NCI-H345 treated with DMSO at 0.1 percent for 48 hours (cell line): ENCODE results near the gene CHRD.

Experiments used
- DNase-seq: peaks from one replicate; lab custom pipeline; 2025; ENCODE audit not compliant: unreplicated experiment; lab: John Stamatoyannopoulos, UW

The CHRD gene

GRCh38 chr3:184346480-184347190 is 33.2 kb upstream of the CHRD start:
- DNase-seq: no peak

- no peak for DNase-seq
Measured at GRCh38 chr3:184347321-184348056, 32.4 kb upstream of the CHRD start.

GRCh38 chr3:184348057-184348382 is 31.8 kb upstream of the CHRD start:
- DNase-seq: no peak

DNA sequence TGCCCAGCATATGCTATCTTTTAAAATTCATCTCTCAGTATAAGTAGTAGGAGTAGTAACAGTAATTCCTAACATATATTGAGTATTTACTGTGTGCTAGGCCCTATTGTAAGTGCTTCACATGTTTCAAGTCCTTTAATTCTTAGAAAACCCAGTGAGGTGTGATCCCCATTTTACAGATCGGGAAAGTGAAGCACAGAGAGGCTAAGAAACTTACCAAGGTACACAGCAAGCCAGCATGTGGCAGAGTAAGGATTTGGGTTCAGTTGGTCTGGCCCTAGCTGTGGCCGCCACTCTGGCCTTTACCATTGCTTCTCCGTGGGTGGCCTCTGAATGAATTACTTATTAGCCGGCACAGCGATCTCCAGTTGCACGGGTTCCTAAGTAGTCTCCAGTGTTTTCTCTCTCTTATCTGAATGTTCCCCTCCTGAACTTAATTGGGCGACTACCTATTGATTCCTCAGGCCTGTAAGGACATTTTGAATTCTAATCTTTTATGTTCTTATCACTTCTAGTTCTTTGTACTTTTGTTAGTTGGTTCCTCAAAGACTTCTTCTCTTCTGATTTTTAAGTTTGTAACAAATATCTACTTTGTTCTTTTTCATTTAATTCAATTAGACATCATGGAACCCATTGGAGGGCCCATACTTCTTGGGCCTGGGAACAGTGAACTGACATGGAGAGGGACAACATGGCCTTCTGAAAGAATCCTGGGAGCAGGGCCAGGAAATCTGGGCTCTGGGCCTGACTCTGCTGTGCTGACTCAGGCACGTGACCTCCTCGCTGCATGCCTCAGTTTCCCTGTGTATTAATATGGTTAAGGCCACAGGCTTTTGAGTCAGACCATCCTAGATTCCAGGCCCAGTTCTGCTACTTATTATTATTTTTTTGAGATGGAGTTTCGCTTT is 30.0 kb upstream of the CHRD start:
- DNase-seq: no peak

- no peak for DNase-seq
Measured at GRCh38 chr3:184350618-184351017, 29.2 kb upstream of the CHRD start.

DNA sequence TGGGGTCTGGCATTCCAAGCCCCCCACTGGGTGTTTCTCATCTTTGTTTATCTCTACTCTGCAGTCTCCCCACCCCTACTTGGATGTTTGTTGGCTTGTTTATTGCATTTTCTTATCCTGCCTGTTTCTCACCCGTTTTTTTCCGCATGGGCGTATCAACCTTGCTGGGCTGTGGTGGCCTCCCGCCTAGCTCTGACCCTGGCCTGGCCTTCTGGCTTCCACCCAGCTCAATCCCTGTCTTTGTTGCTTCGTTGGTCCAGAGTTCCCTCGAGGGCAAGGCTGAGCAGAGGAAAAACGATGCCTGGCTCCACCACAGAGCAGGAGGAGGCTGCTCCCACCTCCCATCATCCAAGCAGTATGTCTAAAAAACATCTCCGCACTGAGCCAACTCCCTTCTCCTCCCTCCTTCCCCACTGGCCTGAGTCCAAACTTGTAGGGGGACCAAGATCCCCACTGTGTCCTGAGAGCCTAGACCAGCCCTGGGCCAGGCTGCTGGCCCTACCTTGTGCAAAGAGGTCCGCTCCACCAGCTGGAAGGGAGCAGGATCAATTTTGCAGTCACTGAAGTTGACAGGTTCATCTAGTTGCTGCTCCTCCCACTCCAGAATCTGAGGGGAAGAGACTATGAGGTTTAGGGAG is 28.2 kb upstream of the CHRD start:
- no peak for DNase-seq

GRCh38 chr3:184352149-184352785 is 27.6 kb upstream of the CHRD start:
- DNase-seq: no peak

DNA sequence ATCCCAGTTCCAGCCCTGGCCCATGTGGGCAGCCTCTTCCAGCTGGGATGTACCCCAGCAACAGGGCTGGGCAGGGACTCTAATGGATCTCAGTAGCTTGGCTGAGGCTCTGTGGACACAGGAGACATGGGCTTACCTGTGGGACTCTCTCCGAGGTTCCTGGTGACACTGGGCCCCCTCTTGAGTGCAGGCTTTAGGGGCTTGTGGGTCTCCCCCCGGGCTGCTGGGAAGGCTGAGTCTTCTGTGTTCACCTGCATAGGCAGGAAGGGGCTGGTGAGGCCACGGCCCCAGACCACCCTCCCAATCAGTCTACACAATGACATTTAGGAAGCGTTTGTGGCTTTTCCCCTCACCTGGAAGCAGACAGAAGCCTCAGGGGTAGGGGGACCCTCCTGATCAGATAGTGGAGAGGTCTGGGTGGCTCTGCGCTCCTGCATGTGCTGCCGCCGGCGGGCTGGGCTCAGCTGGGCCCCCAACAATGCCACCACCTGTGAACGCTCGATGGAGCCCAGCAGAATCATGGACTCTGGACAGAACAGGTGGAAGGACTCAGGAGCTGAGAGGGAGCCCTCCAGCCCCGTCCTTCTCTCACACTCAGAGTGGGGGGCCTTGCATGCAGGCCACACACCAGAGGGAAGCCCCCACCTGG is 26.8 kb upstream of the CHRD start:
- DNase-seq: no peak

GRCh38 chr3:184353546-184353941 is 26.3 kb upstream of the CHRD start:
- DNase-seq: no peak

GRCh38 chr3:184354121-184354728 is 25.6 kb upstream of the CHRD start:
- DNase-seq: no peak

- DNase-seq: no peak
Measured at GRCh38 chr3:184354754-184355153, 25.1 kb upstream of the CHRD start.

- DNase-seq: no peak
Measured at GRCh38 chr3:184355261-184356040, 24.4 kb upstream of the CHRD start.

DNA sequence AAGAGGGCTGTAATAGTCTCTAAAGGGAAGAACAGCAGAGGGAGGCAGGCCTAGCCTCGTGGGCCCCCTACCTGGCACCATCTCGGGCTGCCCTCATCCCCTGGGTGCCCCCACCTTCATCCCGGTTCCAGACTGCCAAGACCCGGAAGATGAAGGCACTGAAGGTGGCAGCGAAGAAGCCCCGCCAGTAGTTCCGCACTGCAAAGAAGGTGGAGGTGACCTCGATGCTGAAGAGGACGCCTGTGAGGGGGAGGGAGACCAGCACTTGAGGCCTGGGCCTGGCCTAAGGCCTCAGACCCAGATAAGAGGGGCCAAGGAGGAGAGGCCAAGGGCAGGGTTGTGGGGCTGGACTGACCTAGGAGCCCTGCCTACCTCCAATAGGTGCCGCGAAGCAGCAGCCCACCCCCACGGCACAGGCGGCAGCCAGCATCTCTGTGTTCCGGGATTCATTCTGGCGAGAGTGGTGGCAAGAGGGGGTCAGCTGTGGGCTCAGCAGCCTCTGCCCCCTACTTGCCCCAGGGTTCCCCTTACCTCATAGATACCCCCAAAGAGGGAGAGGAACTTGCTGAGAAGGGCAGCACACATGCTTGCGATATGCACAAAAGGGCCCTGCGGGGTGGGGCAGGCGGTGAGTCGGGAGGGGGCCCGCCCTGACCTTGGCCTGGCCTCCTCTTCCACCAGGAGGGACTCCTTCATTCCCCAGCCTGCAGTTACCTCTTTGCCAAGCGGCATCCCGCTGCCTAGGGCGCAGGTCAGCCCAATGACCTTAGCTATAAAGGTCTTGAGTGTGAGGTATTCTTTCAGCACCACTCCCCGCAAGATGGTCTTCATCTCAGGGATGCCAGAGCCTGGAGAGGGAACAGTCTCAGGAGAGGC is 22.4 kb upstream of the CHRD start:
- DNase-seq: no peak

DNA sequence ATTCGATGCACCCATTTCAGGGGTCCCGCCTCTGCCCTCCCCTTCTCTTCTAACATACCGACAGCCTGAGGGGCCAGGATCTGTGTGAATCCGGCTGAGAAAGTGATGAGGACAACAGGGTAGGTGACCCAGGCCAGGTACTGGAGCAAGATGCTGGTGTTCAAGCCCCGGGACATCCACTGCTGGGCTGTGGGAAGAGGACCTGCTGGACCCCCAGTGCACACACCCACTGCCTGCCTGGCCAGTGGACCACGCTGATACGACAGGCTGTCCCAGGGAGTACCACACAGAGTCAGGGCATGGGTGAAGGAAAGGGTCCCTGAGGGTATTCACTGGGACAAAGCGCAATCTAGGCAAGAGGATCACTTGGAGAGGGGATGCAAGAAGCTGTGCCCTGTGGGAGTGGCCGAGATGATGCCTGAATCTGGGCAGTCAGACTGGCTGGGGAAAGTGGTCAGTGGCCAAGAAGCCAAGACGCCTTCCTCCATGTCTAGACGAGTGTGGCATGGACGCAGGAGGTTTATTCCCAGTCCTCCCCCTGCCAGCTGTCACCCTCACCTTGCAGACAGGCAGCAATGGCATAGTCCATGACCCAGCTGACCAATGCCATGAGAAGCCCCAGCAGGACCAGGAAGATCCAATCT is 21.6 kb upstream of the CHRD start:
- no peak for DNase-seq

DNA sequence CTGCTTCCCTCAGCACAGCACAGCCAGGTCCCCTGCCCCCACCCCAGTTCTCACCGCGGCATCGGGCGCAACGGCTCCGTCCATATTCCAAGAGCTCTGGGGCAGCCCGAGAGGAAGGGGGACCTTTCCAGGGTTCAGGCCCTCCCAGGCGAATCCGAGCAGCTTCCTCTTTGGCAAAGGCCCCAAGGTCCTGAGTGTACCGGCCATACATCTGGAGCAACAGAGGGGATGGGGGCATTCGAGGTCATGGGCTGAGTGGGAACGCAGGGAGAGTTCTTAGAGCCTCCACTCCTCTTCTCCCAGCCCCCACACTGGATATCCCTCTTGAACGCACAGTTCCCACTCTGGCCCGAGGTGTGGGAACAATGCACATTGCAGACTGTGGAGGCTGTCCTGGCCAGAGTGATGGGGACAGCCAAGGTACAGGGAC is 20.9 kb upstream of the CHRD start:
- DNase-seq: no peak

DNA sequence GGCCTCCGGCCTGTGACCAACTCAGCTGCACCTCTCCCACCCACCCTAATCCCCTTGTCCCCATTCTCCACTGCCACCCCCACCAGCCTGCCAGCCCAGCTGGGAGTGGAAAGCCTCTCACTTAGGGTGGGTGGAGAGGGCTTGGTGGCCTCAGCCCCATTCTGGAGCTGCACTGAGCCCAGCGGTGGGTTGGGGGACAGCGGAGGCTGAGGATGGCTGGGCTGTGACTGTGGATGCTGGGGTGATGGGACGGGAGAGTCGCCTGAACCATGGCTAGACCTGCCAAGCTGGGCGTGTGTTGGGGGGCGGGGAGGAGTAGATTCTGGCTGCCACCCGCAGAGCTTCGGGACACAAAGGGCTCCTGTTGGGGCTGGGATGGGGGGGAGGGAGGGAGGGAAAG is 20.2 kb upstream of the CHRD start:
- no peak for DNase-seq

- DNase-seq: no peak
Measured at GRCh38 chr3:184360070-184360928, 19.6 kb upstream of the CHRD start.
